Head of caudate nucleus (tissue), 42 donors: ENCODE data around the gene NEK2.

Source experiments
- DNase-seq, 42 donors: peaks; one replicate each; pipeline versions ENCODE4 v3.0.0 to v3.0.0-alpha.2; 2020 to 2021; ENCODE audit warnings: mixed read lengths in 7 of 42
- intact Hi-C: fragments of 100-400 bp; cut with DNase I; formaldehyde crosslinking; loops from one replicate; pipeline ENCODE4 v1.15.0; 2022

NEK2 gene

GRCh38 chr1:211621447-211622198 is 53.8 kb downstream of the NEK2 start:
- no peak for DNase-seq
- intact Hi-C loops: no loop called here

- DNase-seq: no peak
These were observed 55.3 kb downstream of the NEK2 start for GRCh38 chr1:211620097-211620496.

GRCh38 chr1:211619033-211619996 is 56.1 kb downstream of the NEK2 start:
- intact Hi-C loops: no loop called here
- no peak for DNase-seq

More at GRCh38 chr1:211620097-211620496, 55.3 kb downstream of the NEK2 start:
- intact Hi-C loops: no loop called here

- intact Hi-C loops: no loop called here
- no peak for DNase-seq
These were observed 58.5 kb downstream of the NEK2 start for GRCh38 chr1:211616965-211617297.

GRCh38 chr1:211616231-211616964 is 59.0 kb downstream of the NEK2 start:
- intact Hi-C loops: no loop called here
- peak in 13 of 42 donors; percentile 9 to 52 (median 23) for DNase-seq

- intact Hi-C loops: no loop called here
- no peak for DNase-seq
These were observed 60.8 kb downstream of the NEK2 start for GRCh38 chr1:211614615-211615014.

GRCh38 chr1:211613951-211614350 is 61.5 kb downstream of the NEK2 start:
- intact Hi-C loops: no loop called here
- DNase-seq: no peak

- intact Hi-C loops: no loop called here
- peak in 29 of 42 donors; percentile 21 to 75 (median 36) for DNase-seq
These were observed 62.1 kb downstream of the NEK2 start for GRCh38 chr1:211613108-211613947.

- intact Hi-C loops: no loop called here
- no peak for DNase-seq
These were observed 62.7 kb downstream of the NEK2 start for GRCh38 chr1:211612786-211613107.
